ENCODE results near the gene GPR137. TPM values are rescaled to one million over a fixed set of nuclear protein-coding genes. Genes with fewer than 3 reads are reported as not detected.

The GPR137 gene
- total and polyA plus RNA-seq, 9 of the 15 experiments (the other 6 are each of a cell fraction or from before 2014, with no cell fraction given) = 0.32 to 26.7 (median 10.7) TPM

- TF ChIP-seq CTCF (IDR thresholded peaks at IDR 0.05 in 2 of 3, conservative IDR thresholded peaks at IDR 0.05 in 1 of 3; ENCODE audit: insufficient read depth in 2 of 3, low read depth in 1 of 3, low read length in 3 of 3) (peak; percentile 34 to 60 (median 46)), NFIX (CRISPR knock-in tag; IDR thresholded peaks at IDR 0.05; ENCODE audit: low read depth) (no peak), SPI1 (IDR thresholded peaks at IDR 0.05; ENCODE audit: borderline replicate concordance, low read depth, low read length) (peak; percentile 71), POLR2B (IDR thresholded peaks at IDR 0.05; ENCODE audit: low read depth, partially characterized antibody) (peak; percentile 69), SUPT5H (IDR thresholded peaks at IDR 0.05) (peak; percentile 76), RAD21 (CRISPR knock-in tag; conservative IDR thresholded peaks at IDR 0.05 in 1 of 2, IDR thresholded peaks at IDR 0.05 in 1 of 2) (peak in 1 of 2 experiments; percentile 33; a peak in 2 of 4 replicates), NR4A1 (CRISPR knock-in tag; IDR thresholded peaks at IDR 0.05) (no peak), NR4A1 (tag; IDR thresholded peaks at IDR 0.05) (no peak), NFIC (IDR thresholded peaks at IDR 0.05) (peak; percentile 80), TOE1 (IDR thresholded peaks at IDR 0.05; ENCODE audit: borderline replicate concordance) (0 out of 2 replicates have a peak, but pooled peaks have one; percentile 32), TOE1 (CRISPR knock-in tag; IDR thresholded peaks at IDR 0.05; ENCODE audit: borderline replicate concordance, low read depth) (no peak), POLR2G (IDR thresholded peaks at IDR 0.05; ENCODE audit: low read depth, low read length) (peak; percentile 62), CREM (IDR thresholded peaks at IDR 0.05; ENCODE audit: low read depth) (no peak), HDAC2 (IDR thresholded peaks at IDR 0.05) (0 out of 2 replicates have a peak, but pooled peaks have one; percentile 40), KDM4B (IDR thresholded peaks at IDR 0.05; ENCODE audit: borderline replicate concordance in 2 of 2, low read depth in 1 of 2) (no peak), MNT (conservative IDR thresholded peaks at IDR 0.05) (peak; percentile 37 to 40)
Measured at GRCh38 chr11:64252003-64252872, 33.4 kb upstream of the GPR137 start (continued).
